ENCODE measurements around the gene HACE1.

GRCh38 chr6:104710543-104711335 lies 149.0 kb downstream of the HACE1 start:
- TF ChIP-seq CTCF (IDR thresholded peaks at IDR 0.05; ENCODE audit: borderline replicate concordance, extremely low read depth, low read length, poor library complexity, severe bottlenecking) (no peak), EZH2 (IDR thresholded peaks at IDR 0.05; ENCODE audit: borderline replicate concordance, low read depth, low read length, severe bottlenecking) (no peak)
